Testis (tissue), 3 donors: ENCODE data around the gene CRBN. TPM values are rescaled to one million over a fixed set of nuclear protein-coding genes. Genes with fewer than 3 reads are reported as not detected.

ENCODE experiments used
- DNase-seq: peaks from one replicate; pipeline ENCODE4 v3.0.0-alpha.2; 2019
- H3K27ac ChIP-seq, 2 donors: fragments of 200-600 bp; sonication (generic); one replicate each; pipeline ENCODE4 v1.5.1; 2019
- H3K27me3 ChIP-seq: fragments of 200-600 bp; sonication (generic); one replicate; pipeline ENCODE4 v1.5.1; 2019
- H3K36me3 ChIP-seq: fragments of 200-600 bp; sonication (generic); one replicate; pipeline ENCODE4 v1.5.1; 2017; ENCODE audit warnings: low read depth; ENCODE audit errors: missing control alignments
- H3K4me1 ChIP-seq: fragments of 200-600 bp; sonication (generic); one replicate; pipeline ENCODE4 v1.5.1; 2019
- H3K4me3 ChIP-seq, 2 donors: fragments of 200-600 bp; sonication (generic); one replicate each; pipeline ENCODE4 v1.5.1; 2017 to 2019
- H3K9me3 ChIP-seq: fragments of 200-600 bp; sonication (generic); one replicate; pipeline ENCODE4 v1.5.1; 2017
- CTCF ChIP-seq, 3 experiments: fragments of 450-650 bp in 2 of 3; fragments of 200-600 bp in 1 of 3; sonication (generic) in 1 of 3; IDR thresholded peaks; one replicate each; pipeline ENCODE4 v1.5.1; 2016 to 2019; ENCODE audit warnings: antibody characterized with exemption in 3 of 3, mild to moderate bottlenecking in 2 of 3, moderate library complexity in 1 of 3
- POLR2A ChIP-seq: fragments of 450-650 bp; IDR thresholded peaks from one replicate; pipeline ENCODE4 v1.6.1; 2017; ENCODE audit warnings: antibody characterized with exemption, mild to moderate bottlenecking, moderate library complexity
- WGBS, 2 donors: methylation state at CpG; one replicate each; pipeline ENCODE4 v1.1.5; 2018; 5-methylcytosine and 5-hydroxymethylcytosine counted together
- intact Hi-C: fragments of 100-400 bp; cut with DNase I; formaldehyde crosslinking; loops from one replicate; pipeline ENCODE4 v1.15.1; 2023; ENCODE audit warnings: low total_unique reads
- polyA plus RNA-seq: library from polyadenylated mRNA; stranded (reverse); fragments of 350-450 nt; fragmentation: Illumina TruSeq; extraction: RNeasy Lipid Tissue Mini Kit (QIAGEN cat#74804); gene quantifications from one replicate; pipeline ENCODE4 v1.2.3, GENCODE V29; 2014; ENCODE audit warnings: low read depth, low replicate concordance; ENCODE audit not compliant: insufficient read depth
- total RNA-seq, 2 donors: library from RNA; depleted of rRNA; stranded (reverse); fragments of >200 nt; gene quantifications; one replicate each; pipeline ENCODE4 v1.2.3, GENCODE V29; 2016

The CRBN gene
- total and polyA plus RNA-seq, 3 donors from 2014 or later, result 85.4 to 180 (median 147) TPM

- Histone ChIP-seq H3K27ac (peak overlapping the region in 1 of 2 donors; percentile 32), H3K36me3 (no peaks in the 10 kb centered on the region)
These were observed 28.0 kb downstream of the CRBN start for GRCh38 chr3:3151513-3151912.

GRCh38 chr3:3149560-3149959, 29.9 kb downstream of the CRBN start:
- no peak for DNase-seq
- H3K4me1 ChIP-seq, result no peaks in the 10 kb centered on the region
- TF ChIP-seq POLR2A (no peak), CTCF (IDR thresholded peaks at IDR 0.05) (no peak)
- no peak overlapping the region for H3K27ac ChIP-seq
- intact Hi-C loops, result no loop called here
- H3K4me3 ChIP-seq, result no peak overlapping the region
- no peaks in the 10 kb centered on the region for H3K27me3 ChIP-seq
- no peaks in the 10 kb centered on the region for H3K36me3 ChIP-seq
- 79 to 83% methylated on average over 1 of the region's 1 CpG for WGBS, 2 donors
- H3K9me3 ChIP-seq, result no peaks in the 10 kb centered on the region

More at GRCh38 chr3:3151513-3151912, 28.0 kb downstream of the CRBN start:
- Histone ChIP-seq H3K4me1 (no peaks in the 10 kb centered on the region), H3K27me3 (no peaks in the 10 kb centered on the region), H3K9me3 (no peaks in the 10 kb centered on the region), H3K4me3 (no peak overlapping the region)
- intact Hi-C loops, result no loop called here
- 52 to 67% methylated on average over 1 of the region's 1 CpG for WGBS, 2 donors
- TF ChIP-seq CTCF (IDR thresholded peaks at IDR 0.05) (no peak), POLR2A (no peak)
- DNase-seq, result no peak

- Histone ChIP-seq H3K27ac (no peak overlapping the region), H3K4me3 (no peak overlapping the region), H3K4me1 (no peaks in the 10 kb centered on the region), H3K36me3 (no peaks in the 10 kb centered on the region), H3K9me3 (no peaks in the 10 kb centered on the region), H3K27me3 (no peaks in the 10 kb centered on the region)
- TF ChIP-seq POLR2A (no peak), CTCF (IDR thresholded peaks at IDR 0.05) (no peak)
- no peak for DNase-seq
- 88 to 89% methylated on average over 8 of the region's 8 CpGs for WGBS, 2 donors
- intact Hi-C loops, result no loop called here
These were observed 33.7 kb downstream of the CRBN start for GRCh38 chr3:3145831-3146230.

GRCh38 chr3:3141939-3142338, 37.6 kb downstream of the CRBN start:
- intact Hi-C loops, result no loop called here
- Histone ChIP-seq H3K27ac (no peak overlapping the region), H3K27me3 (no peaks in the 10 kb centered on the region), H3K9me3 (no peaks in the 10 kb centered on the region), H3K36me3 (no peaks in the 10 kb centered on the region), H3K4me3 (no peak overlapping the region), H3K4me1 (no peaks in the 10 kb centered on the region)
- no peak for DNase-seq
- TF ChIP-seq POLR2A (no peak), CTCF (IDR thresholded peaks at IDR 0.05) (no peak)

- TF ChIP-seq CTCF (IDR thresholded peaks at IDR 0.05) (no peak), POLR2A (no peak)
- 89 to 91% methylated on average over 6 of the region's 6 CpGs for WGBS, 2 donors
- Histone ChIP-seq H3K9me3 (no peaks in the 10 kb centered on the region), H3K36me3 (no peaks in the 10 kb centered on the region), H3K4me3 (no peak overlapping the region), H3K27ac (no peak overlapping the region), H3K4me1 (no peaks in the 10 kb centered on the region), H3K27me3 (no peaks in the 10 kb centered on the region)
- no peak for DNase-seq
- intact Hi-C loops, result no loop called here
These were observed 42.0 kb downstream of the CRBN start for GRCh38 chr3:3137526-3137925.
